Gastroesophageal sphincter (tissue), 3 donors: Measurements from ENCODE around the gene GNG4.

ENCODE experiments used
- CTCF ChIP-seq, 4 experiments: fragments of 200-600 bp in 2 of 4; fragments of 450-650 bp in 2 of 4; sonication (generic) in 1 of 4; IDR thresholded peaks; one replicate each; pipeline ENCODE4 v1.5.1; 2017 to 2019; ENCODE audit warnings: antibody characterized with exemption in 4 of 4, mild to moderate bottlenecking in 2 of 4, moderate library complexity in 2 of 4
- POLR2A ChIP-seq, 2 donors: fragments of 450-650 bp; IDR thresholded peaks; one replicate each; pipeline ENCODE4 v1.6.1; 2017; ENCODE audit warnings: antibody characterized with exemption in 2 of 2, mild to moderate bottlenecking in 2 of 2, moderate library complexity in 1 of 2
- POLR2AphosphoS5 ChIP-seq: sonication (generic); formaldehyde crosslinking; IDR thresholded peaks from one replicate; pipeline ENCODE4 v1.6.1; 2017; ENCODE audit warnings: antibody characterized with exemption

GRCh38 chr1:235516862-235517446, 132.6 kb downstream of the GNG4 start:
- TF ChIP-seq POLR2A (IDR thresholded peaks at IDR 0.05) = no peak
- TF ChIP-seq CTCF (IDR thresholded peaks at IDR 0.05) = no peak
- no peak for TF ChIP-seq POLR2AphosphoS5
